ENCODE data around the gene FCHSD1. TPM values are rescaled to one million over a fixed set of nuclear protein-coding genes. Genes with fewer than 3 reads are reported as not detected.

The FCHSD1 gene
- total RNA-seq, 2 donors from 2014 or later: 24.9 to 30.2 TPM

DNA sequence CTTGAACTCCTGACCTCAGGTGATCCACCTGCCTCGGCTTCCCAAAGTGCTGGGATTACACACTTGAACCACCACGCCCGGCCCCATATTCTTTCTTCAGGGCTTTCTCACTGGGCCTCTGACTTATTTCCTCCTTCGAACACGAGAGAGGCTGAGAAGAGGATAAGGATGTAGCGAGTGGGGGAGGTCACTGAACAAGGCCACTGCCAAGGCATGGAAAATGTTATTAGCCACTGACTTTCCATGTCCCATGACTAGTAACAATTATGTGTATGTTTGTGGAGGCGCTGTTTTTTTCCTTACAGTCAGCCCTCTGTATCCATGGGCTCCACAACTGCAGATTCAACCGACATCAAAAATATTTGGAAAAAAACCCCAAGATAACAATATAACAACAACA, 12.3 kb upstream of the FCHSD1 start:
- Histone ChIP-seq H3K9me3 (no peaks in the 10 kb centered on the region), H3K4me1 (replicated peaks) (no peaks in the 10 kb centered on the region), H3K4me3 (no peak overlapping the region), H3K27me3 (replicated peaks; ENCODE audit: insufficient read depth) (no peaks in the 10 kb centered on the region), H3K36me3 (no peaks in the 10 kb centered on the region), H3K27ac (no peak overlapping the region)
- 90% methylated on average over 8 of the region's 8 CpGs for WGBS
- DNase-seq (ENCODE audit: low spot score): no peak
- intact Hi-C loops (cut with DNase I): no loop called here
- no peak for TF ChIP-seq POLR2AphosphoS5 (IDR thresholded peaks at IDR 0.05)
- TF ChIP-seq, protein P1, sequence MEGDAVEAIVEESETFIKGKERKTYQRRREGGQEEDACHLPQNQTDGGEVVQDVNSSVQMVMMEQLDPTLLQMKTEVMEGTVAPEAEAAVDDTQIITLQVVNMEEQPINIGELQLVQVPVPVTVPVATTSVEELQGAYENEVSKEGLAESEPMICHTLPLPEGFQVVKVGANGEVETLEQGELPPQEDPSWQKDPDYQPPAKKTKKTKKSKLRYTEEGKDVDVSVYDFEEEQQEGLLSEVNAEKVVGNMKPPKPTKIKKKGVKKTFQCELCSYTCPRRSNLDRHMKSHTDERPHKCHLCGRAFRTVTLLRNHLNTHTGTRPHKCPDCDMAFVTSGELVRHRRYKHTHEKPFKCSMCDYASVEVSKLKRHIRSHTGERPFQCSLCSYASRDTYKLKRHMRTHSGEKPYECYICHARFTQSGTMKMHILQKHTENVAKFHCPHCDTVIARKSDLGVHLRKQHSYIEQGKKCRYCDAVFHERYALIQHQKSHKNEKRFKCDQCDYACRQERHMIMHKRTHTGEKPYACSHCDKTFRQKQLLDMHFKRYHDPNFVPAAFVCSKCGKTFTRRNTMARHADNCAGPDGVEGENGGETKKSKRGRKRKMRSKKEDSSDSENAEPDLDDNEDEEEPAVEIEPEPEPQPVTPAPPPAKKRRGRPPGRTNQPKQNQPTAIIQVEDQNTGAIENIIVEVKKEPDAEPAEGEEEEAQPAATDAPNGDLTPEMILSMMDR (IDR thresholded peaks at IDR 0.05): no peak
- TF ChIP-seq POLR2A (IDR thresholded peaks at IDR 0.05): no peak

DNA sequence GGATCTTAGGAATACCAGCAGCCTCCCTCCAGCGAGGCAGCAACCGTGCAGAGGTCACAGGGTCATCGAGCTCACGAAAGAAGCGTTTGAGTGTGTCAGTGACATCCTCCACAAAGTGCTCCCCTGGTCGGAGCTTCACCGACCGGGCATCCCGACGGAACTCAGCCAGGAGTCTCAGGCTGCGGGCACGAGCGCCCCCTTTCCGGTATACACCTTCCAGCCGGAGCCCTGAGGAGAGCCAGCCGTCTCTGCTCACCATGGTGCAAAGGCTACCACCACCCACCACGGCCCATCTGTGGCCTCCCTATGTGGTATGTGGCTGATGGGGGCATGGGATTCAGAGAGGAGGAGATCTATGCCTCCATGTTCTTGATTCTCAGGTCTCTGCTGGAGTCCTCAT, 10.8 kb upstream of the FCHSD1 start:
- WGBS: 85% methylated on average over 17 of the region's 17 CpGs
- H3K9me3 ChIP-seq: no peaks in the 10 kb centered on the region
- H3K27ac ChIP-seq: no peak overlapping the region
- TF ChIP-seq, protein P1 (IDR thresholded peaks at IDR 0.05): no peak
- TF ChIP-seq POLR2AphosphoS5 (IDR thresholded peaks at IDR 0.05) (no peak), POLR2A (IDR thresholded peaks at IDR 0.05) (no peak)
- H3K27me3 ChIP-seq (replicated peaks; ENCODE audit: insufficient read depth): no peaks in the 10 kb centered on the region
- DNase-seq (ENCODE audit: low spot score): no peak
- no peaks in the 10 kb centered on the region for H3K36me3 ChIP-seq
- intact Hi-C loops (cut with DNase I): no loop called here
- no peak overlapping the region for H3K4me3 ChIP-seq
- H3K4me1 ChIP-seq (replicated peaks): no peaks in the 10 kb centered on the region

DNA sequence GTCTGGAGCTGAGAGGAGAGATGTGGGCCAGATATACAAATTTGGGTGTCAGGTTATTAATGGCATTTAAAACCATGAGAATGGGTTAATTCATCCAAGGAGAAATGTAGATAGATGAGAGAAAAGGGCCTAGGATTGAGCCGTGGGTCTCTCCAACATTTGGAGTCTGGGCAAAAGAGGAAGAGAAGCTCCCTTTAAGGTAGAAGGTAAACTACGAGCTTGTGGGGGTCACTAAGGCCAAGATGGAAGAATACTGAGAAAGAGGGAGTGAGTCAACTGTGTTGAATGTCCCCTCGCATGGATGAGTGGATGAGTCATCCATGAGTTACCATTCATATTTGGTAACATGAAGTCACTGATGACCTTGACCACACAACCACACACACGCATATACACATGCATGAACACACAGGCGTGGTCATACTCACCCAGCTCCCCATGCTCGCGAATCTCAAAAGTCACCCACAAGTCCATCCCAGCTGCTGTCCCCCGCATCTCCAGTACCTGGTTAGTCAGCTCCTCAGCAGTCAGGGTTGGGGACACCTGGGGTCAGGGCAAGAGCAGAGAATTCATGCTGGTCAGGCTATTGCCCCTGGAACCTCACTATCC, 6.8 kb upstream of the FCHSD1 start:
- Histone ChIP-seq H3K36me3 (no peaks in the 10 kb centered on the region), H3K9me3 (no peaks in the 10 kb centered on the region), H3K27ac (no peak overlapping the region), H3K4me3 (no peak overlapping the region), H3K4me1 (replicated peaks) (no peaks in the 10 kb centered on the region), H3K27me3 (replicated peaks; ENCODE audit: insufficient read depth) (no peaks in the 10 kb centered on the region)
- TF ChIP-seq POLR2A (IDR thresholded peaks at IDR 0.05): no peak
- no peak for TF ChIP-seq POLR2AphosphoS5 (IDR thresholded peaks at IDR 0.05)
- TF ChIP-seq, protein P1 (IDR thresholded peaks at IDR 0.05): no peak
- 84% methylated on average over 8 of the region's 8 CpGs for WGBS
- DNase-seq (ENCODE audit: low spot score): no peak
- intact Hi-C loops (cut with DNase I): no loop called here

DNA sequence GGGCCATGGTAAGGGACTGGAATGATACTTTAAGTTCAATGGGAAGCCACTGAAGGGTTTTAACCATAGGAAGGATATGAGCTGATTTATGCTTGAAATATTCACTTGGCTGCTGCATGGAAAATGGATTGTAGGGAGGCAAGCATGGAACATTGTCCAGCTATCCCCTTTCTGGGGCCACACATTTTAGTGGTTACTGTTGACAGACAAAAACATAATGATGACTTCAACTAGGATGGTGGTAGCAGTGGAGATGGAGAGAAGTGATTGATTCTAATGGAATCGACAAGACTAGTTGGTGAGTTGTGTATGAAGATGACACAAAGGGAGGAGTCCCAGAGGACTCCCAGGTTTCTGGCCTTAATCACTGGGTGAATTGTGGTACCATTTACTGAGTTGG, 6.2 kb upstream of the FCHSD1 start:
- no peak for DNase-seq (ENCODE audit: low spot score)
- WGBS: 94% methylated on average over 1 of the region's 1 CpG
- Histone ChIP-seq H3K4me1 (replicated peaks) (no peaks in the 10 kb centered on the region), H3K36me3 (no peaks in the 10 kb centered on the region), H3K4me3 (no peak overlapping the region), H3K27ac (no peak overlapping the region), H3K27me3 (replicated peaks; ENCODE audit: insufficient read depth) (no peaks in the 10 kb centered on the region), H3K9me3 (no peaks in the 10 kb centered on the region)
- TF ChIP-seq POLR2A (IDR thresholded peaks at IDR 0.05) (no peak), POLR2AphosphoS5 (IDR thresholded peaks at IDR 0.05) (no peak)
- intact Hi-C loops (cut with DNase I): no loop called here

DNA sequence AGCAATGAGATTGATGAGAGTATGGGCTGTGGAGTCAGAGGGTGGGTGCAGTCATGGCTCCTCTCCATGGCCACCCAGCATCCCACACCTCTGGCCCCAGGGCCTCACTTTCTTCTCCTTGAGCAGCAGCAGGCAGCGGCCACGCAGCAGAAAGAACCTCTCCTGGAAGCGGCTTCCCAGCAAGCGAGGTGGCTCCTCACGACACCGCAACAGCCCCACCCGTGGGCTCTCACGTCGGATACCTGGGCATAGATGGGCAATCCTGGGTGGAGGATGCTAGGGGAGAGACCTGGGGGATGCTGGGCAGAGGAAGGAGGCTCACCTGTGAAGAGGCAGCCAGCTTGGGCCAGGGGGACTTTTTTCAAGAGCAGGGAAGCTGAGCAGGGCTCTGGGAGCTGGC, 5.2 kb upstream of the FCHSD1 start:
- WGBS: 93% methylated on average over 9 of the region's 9 CpGs
- TF ChIP-seq, protein P1 (IDR thresholded peaks at IDR 0.05): no peak
- no peak for TF ChIP-seq POLR2AphosphoS5 (IDR thresholded peaks at IDR 0.05)
- TF ChIP-seq POLR2A (IDR thresholded peaks at IDR 0.05): no peak
- Histone ChIP-seq H3K9me3 (no peaks in the 10 kb centered on the region), H3K4me3 (no peak overlapping the region), H3K36me3 (no peaks in the 10 kb centered on the region), H3K4me1 (replicated peaks) (no peaks in the 10 kb centered on the region), H3K27me3 (replicated peaks; ENCODE audit: insufficient read depth) (no peaks in the 10 kb centered on the region), H3K27ac (no peak overlapping the region)
- intact Hi-C loops (cut with DNase I): no loop called here
- DNase-seq (ENCODE audit: low spot score): no peak

All from prostate gland (tissue), 2 donors.